GM12801 (cell line): ENCODE data around the gene NTSR2.

Experiments
- TF ChIP-seq, protein P1 (sequence below): IDR thresholded peaks from one replicate; pipeline ENCODE4 v1.5.1; 2011; ENCODE audit warnings: control low read depth; ENCODE audit not compliant: insufficient read length; ENCODE audit errors: extremely low read depth

The NTSR2 gene

GRCh38 chr2:11651856-11652548 lies 18.0 kb downstream of the NTSR2 start:
- TF ChIP-seq, protein P1, sequence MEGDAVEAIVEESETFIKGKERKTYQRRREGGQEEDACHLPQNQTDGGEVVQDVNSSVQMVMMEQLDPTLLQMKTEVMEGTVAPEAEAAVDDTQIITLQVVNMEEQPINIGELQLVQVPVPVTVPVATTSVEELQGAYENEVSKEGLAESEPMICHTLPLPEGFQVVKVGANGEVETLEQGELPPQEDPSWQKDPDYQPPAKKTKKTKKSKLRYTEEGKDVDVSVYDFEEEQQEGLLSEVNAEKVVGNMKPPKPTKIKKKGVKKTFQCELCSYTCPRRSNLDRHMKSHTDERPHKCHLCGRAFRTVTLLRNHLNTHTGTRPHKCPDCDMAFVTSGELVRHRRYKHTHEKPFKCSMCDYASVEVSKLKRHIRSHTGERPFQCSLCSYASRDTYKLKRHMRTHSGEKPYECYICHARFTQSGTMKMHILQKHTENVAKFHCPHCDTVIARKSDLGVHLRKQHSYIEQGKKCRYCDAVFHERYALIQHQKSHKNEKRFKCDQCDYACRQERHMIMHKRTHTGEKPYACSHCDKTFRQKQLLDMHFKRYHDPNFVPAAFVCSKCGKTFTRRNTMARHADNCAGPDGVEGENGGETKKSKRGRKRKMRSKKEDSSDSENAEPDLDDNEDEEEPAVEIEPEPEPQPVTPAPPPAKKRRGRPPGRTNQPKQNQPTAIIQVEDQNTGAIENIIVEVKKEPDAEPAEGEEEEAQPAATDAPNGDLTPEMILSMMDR, result no peak

- TF ChIP-seq, protein P1, result no peak
Observed at GRCh38 chr2:11649093-11649492, 20.9 kb downstream of the NTSR2 start.

- TF ChIP-seq, protein P1, result no peak
Observed at GRCh38 chr2:11647834-11648600, 22.0 kb downstream of the NTSR2 start.

- TF ChIP-seq, protein P1, result no peak
Observed at GRCh38 chr2:11646530-11646929, 23.5 kb downstream of the NTSR2 start.

DNA sequence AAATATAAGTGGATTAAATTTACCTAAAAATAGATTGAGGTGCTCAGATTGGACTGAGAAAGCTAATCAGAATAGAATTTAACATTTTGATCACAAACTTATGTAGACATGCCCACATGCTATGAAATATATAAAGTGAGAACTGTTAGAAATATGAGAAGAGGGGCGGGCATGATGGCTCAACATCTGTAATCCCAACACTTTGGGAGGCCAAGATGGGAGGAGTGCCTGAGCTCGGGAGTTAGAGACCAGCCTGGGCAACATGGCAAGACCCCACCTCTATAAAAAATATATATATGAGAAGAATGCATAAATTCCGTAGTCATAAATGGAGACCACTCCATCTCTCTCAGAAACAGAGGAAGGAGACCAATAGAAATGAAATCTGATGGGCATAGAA lies 25.7 kb downstream of the NTSR2 start:
- TF ChIP-seq, protein P1, result no peak

DNA sequence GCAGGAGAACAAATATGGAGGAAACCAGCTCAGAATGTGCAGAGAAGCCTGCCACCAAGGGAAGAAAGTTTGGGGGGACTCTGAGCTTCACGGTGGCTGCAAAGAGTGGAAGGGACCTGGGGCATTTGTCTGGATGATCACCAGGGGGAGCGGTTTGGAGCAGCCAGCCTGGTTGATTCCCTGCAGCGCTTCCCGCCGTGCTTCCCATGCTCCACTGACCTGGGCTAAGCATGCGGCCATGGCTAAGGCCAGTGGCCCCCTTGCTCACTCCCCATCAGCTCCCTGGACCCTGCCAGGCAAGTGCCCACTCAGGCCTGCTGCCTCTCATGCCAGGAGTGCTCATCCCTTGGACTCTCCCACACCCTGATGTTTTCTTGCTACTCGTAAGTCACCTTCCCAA lies 27.0 kb downstream of the NTSR2 start:
- TF ChIP-seq, protein P1, result no peak

- TF ChIP-seq, protein P1, result no peak
Observed at GRCh38 chr2:11640132-11640531, 29.9 kb downstream of the NTSR2 start.
